ENCODE data around the gene PHF3. TPM values are rescaled to one million over a fixed set of nuclear protein-coding genes. Genes with fewer than 3 reads are reported as not detected.

Gene PHF3
- total RNA-seq, 1 donor from 2014 or later: 34.7 TPM

- H3K27me3 Mint-ChIP-seq (ENCODE audit: low read depth): no peaks in the 10 kb centered on the region
- peaks cover 32% of the 10 kb centered on the region for H3K4me1 Mint-ChIP-seq (ENCODE audit: low read depth)
- no peak for DNase-seq (ENCODE audit: low spot score)
- no peak for TF ChIP-seq CTCF (IDR thresholded peaks at IDR 0.05)
- H3K27ac Mint-ChIP-seq (ENCODE audit: unreplicated experiment): peak overlapping the region; percentile 5
- no peaks in the 10 kb centered on the region for H3K9me3 Mint-ChIP-seq (ENCODE audit: low read depth)
- no peaks in the 10 kb centered on the region for H3K36me3 Mint-ChIP-seq (ENCODE audit: low read depth)
- H3K4me3 Mint-ChIP-seq (ENCODE audit: unreplicated experiment): no peak overlapping the region
These were observed 9.2 kb downstream of the PHF3 start for GRCh38 chr6:63644668-63645326.

DNA sequence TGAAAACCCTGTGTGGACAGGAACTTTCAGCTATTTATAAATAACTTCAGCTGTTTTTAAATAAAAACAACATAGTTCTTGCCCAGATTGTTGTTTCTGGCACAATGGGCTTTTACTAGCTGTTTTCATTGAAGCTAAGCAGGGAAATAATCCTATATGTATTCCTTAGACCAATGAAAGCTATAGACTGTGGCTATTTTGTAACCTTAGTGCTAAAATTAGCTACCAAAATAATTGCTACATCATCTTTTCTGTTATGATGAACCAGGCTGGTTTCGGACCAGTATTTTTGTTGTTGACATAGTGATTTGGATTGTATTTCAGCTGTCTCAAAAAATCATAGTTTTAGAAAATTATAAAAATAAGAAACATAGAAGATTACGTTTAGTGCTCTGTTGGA, 13.7 kb downstream of the PHF3 start:
- Mint-ChIP-seq H3K4me1 (ENCODE audit: low read depth) (peaks cover 40% of the 10 kb centered on the region), H3K36me3 (ENCODE audit: low read depth) (peaks cover 8% of the 10 kb centered on the region), H3K27ac (ENCODE audit: unreplicated experiment) (peak overlapping the region; percentile 66), H3K4me3 (ENCODE audit: unreplicated experiment) (no peak overlapping the region), H3K9me3 (ENCODE audit: low read depth) (peaks cover 19% of the 10 kb centered on the region), H3K27me3 (ENCODE audit: low read depth) (no peaks in the 10 kb centered on the region)
- no peak for TF ChIP-seq CTCF (IDR thresholded peaks at IDR 0.05)
- DNase-seq (ENCODE audit: low spot score): no peak

DNA sequence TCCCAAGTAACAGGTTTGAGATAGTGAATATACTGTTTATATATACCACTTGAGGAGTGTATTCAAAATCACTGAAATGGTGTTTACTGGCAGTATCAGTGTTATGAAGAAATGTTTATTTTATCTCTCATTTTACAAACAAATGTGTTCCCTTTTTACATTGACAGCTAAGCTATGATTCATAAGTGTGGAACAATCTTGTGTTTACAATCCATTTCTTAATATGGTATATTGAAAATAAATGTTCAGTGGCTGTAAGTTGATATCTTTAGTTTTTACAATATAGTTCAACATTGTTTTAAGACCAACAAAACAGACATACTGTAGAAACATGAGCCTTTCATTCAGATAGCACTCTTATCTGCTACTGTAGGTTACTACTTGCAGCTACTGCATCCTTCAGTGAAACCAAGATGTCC, 14.3 kb downstream of the PHF3 start:
- Mint-ChIP-seq H3K9me3 (ENCODE audit: low read depth) (peaks cover 19% of the 10 kb centered on the region), H3K4me1 (ENCODE audit: low read depth) (peaks cover 38% of the 10 kb centered on the region), H3K36me3 (ENCODE audit: low read depth) (peaks cover 8% of the 10 kb centered on the region), H3K4me3 (ENCODE audit: unreplicated experiment) (no peak overlapping the region), H3K27ac (ENCODE audit: unreplicated experiment) (peak overlapping the region; percentile 66), H3K27me3 (ENCODE audit: low read depth) (no peaks in the 10 kb centered on the region)
- no peak for DNase-seq (ENCODE audit: low spot score)
- no peak for TF ChIP-seq CTCF (IDR thresholded peaks at IDR 0.05)

DNA sequence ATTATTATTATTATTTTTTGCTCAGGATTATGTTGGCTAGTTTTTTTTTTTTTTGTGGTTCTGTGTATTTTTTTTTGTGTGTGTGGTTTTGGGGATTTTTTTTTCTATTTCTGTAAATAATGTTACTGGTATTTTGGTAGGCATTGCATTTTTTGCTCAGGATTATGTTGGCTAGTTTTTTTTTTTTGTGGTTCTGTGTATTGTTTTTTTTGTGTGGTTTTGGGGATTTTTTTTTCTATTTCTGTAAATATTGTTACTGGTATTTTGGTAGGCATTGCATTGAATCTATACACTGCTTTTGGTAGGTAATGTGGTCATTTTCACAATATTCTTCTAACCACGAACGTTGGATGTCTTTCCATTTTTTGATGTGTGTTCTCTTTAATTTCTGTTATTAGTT, 17.4 kb downstream of the PHF3 start:
- TF ChIP-seq CTCF (IDR thresholded peaks at IDR 0.05): no peak
- H3K4me1 Mint-ChIP-seq (ENCODE audit: low read depth): peaks cover 53% of the 10 kb centered on the region
- H3K27me3 Mint-ChIP-seq (ENCODE audit: low read depth): no peaks in the 10 kb centered on the region
- H3K4me3 Mint-ChIP-seq (ENCODE audit: unreplicated experiment): no peak overlapping the region
- no peak overlapping the region for H3K27ac Mint-ChIP-seq (ENCODE audit: unreplicated experiment)
- H3K36me3 Mint-ChIP-seq (ENCODE audit: low read depth): peaks cover 8% of the 10 kb centered on the region
- no peak for DNase-seq (ENCODE audit: low spot score)
- peaks cover 19% of the 10 kb centered on the region for H3K9me3 Mint-ChIP-seq (ENCODE audit: low read depth)

DNA sequence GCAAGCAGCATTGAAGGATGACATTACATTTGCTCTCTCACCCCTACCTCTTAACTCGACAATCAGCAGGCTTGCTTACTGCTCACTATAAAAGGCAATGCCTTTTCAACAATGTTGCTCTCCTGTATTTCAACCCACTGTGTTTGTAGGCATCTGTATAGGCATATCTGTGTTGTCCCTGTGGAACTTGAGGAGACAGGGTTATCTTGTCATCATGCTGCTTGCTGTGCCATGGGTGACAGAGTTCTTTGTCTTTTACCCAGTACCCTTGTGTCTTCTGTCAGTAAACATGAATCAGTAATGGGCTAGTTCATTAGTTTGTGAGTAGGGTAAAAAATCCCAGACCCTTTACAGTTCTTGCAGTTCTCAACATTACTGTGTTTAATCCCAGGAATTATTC, 25.2 kb downstream of the PHF3 start:
- H3K27me3 Mint-ChIP-seq (ENCODE audit: low read depth): no peaks in the 10 kb centered on the region
- no peak overlapping the region for H3K4me3 Mint-ChIP-seq (ENCODE audit: unreplicated experiment)
- no peaks in the 10 kb centered on the region for H3K36me3 Mint-ChIP-seq (ENCODE audit: low read depth)
- peaks cover 37% of the 10 kb centered on the region for H3K4me1 Mint-ChIP-seq (ENCODE audit: low read depth)
- H3K9me3 Mint-ChIP-seq (ENCODE audit: low read depth): no peaks in the 10 kb centered on the region
- DNase-seq (ENCODE audit: low spot score): no peak
- TF ChIP-seq CTCF (IDR thresholded peaks at IDR 0.05): no peak
- no peak overlapping the region for H3K27ac Mint-ChIP-seq (ENCODE audit: unreplicated experiment)
